Measurements from ENCODE around the gene GALNT7. TPM values are rescaled to one million over a fixed set of nuclear protein-coding genes. Genes with fewer than 3 reads are reported as not detected.
A peak's percentile ranks its signal among the peaks of the same experiment; 100 is the strongest.

The GALNT7 gene
- total and polyA plus RNA-seq, 2 of the 13 experiments (the other 11 are each of a cell fraction or from before 2014, with no cell fraction given), result 0.08 to 0.13 TPM

- no peak for TF ChIP-seq ZBTB37 (CRISPR knock-in tag; IDR thresholded peaks at IDR 0.05)
- no peak; the same call in 1 of the 2 replicates for TF ChIP-seq RFX3 (CRISPR knock-in tag; IDR thresholded peaks at IDR 0.05)
- no peak for TF ChIP-seq STAG1 (CRISPR knock-in tag; IDR thresholded peaks at IDR 0.05)
- no peak for TF ChIP-seq KLF15 (CRISPR knock-in tag; IDR thresholded peaks at IDR 0.05; ENCODE audit: borderline replicate concordance)
- 0 out of 2 replicates have a peak, but pooled peaks have one; percentile 23 for TF ChIP-seq ZNF264 (CRISPR knock-in tag; IDR thresholded peaks at IDR 0.05)
- no peak for TF ChIP-seq ATM (IDR thresholded peaks at IDR 0.05; ENCODE audit: borderline replicate concordance)
- peak; percentile 75; the same call in 1 of the 2 replicates for TF ChIP-seq MXD1 (CRISPR knock-in tag; IDR thresholded peaks at IDR 0.05)
- TF ChIP-seq IKZF5 (CRISPR knock-in tag; IDR thresholded peaks at IDR 0.05), result peak; percentile 63
- TF ChIP-seq PPARG (CRISPR knock-in tag; conservative IDR thresholded peaks at IDR 0.05), result no peak; the same call in 1 of the 2 replicates
- TF ChIP-seq ZNF547 (CRISPR knock-in tag; IDR thresholded peaks at IDR 0.05), result 0 out of 2 replicates have a peak, but pooled peaks have one; percentile 43
- no peak for TF ChIP-seq FOXM1 (CRISPR knock-in tag; IDR thresholded peaks at IDR 0.05)
- TF ChIP-seq E2F1 (CRISPR knock-in tag; IDR thresholded peaks at IDR 0.05), result no peak
- TF ChIP-seq ARID4A (CRISPR knock-in tag; IDR thresholded peaks at IDR 0.05; ENCODE audit: borderline replicate concordance), result peak; percentile 92
- TF ChIP-seq CENPT (CRISPR knock-in tag; IDR thresholded peaks at IDR 0.05; ENCODE audit: low read depth), result no peak
- TF ChIP-seq RBM39 (IDR thresholded peaks at IDR 0.05; ENCODE audit: low read depth, low read length, poor library complexity, severe bottlenecking), result peak; percentile 64
- TF ChIP-seq ZNF414 (CRISPR knock-in tag; IDR thresholded peaks at IDR 0.05), result no peak
- TF ChIP-seq ESRRA (CRISPR knock-in tag; IDR thresholded peaks at IDR 0.05; ENCODE audit: low read depth), result no peak
- peak; percentile 59 for TF ChIP-seq TBL1XR1 (IDR thresholded peaks at IDR 0.05; ENCODE audit: borderline replicate concordance, low read length, partially characterized antibody)
- peak; percentile 97 for TF ChIP-seq THAP11 (CRISPR knock-in tag; IDR thresholded peaks at IDR 0.05)
- no peak for TF ChIP-seq ZNF136 (CRISPR knock-in tag; IDR thresholded peaks at IDR 0.05; ENCODE audit: low read depth)
Observed at GRCh38 chr4:173370477-173371291, 202.1 kb downstream of the GALNT7 start, which contains the start of gene SAP30 (continued).

All from HepG2 (cell line).